HEK293 (cell line): ENCODE data around the gene COPA.

Experiments used
- ZNF121 ChIP-seq: fragments of 450-650 bp; formaldehyde crosslinking; IDR thresholded peaks from 2 replicates; pipeline ENCODE4 v1.5.1; 2016; ENCODE audit warnings: missing biosample characterization, missing genetic modification characterization
- TF ChIP-seq, protein P1 (sequence below): fragments of 450-650 bp; formaldehyde crosslinking; IDR thresholded peaks from 2 replicates; pipeline ENCODE4 v1.5.1; 2016; ENCODE audit warnings: missing biosample characterization, missing genetic modification characterization
- TF ChIP-seq, protein P2 (sequence below): fragments of 450-650 bp; formaldehyde crosslinking; IDR thresholded peaks from 2 replicates; pipeline ENCODE4 v1.5.1; 2016; ENCODE audit warnings: missing biosample characterization, missing genetic modification characterization, borderline replicate concordance

GRCh38 chr1:160284782-160285344 is 58.2 kb downstream of the COPA start, which contains the start of gene PEX19:
- TF ChIP-seq, protein P1, sequence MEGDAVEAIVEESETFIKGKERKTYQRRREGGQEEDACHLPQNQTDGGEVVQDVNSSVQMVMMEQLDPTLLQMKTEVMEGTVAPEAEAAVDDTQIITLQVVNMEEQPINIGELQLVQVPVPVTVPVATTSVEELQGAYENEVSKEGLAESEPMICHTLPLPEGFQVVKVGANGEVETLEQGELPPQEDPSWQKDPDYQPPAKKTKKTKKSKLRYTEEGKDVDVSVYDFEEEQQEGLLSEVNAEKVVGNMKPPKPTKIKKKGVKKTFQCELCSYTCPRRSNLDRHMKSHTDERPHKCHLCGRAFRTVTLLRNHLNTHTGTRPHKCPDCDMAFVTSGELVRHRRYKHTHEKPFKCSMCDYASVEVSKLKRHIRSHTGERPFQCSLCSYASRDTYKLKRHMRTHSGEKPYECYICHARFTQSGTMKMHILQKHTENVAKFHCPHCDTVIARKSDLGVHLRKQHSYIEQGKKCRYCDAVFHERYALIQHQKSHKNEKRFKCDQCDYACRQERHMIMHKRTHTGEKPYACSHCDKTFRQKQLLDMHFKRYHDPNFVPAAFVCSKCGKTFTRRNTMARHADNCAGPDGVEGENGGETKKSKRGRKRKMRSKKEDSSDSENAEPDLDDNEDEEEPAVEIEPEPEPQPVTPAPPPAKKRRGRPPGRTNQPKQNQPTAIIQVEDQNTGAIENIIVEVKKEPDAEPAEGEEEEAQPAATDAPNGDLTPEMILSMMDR = no peak
- no peak for TF ChIP-seq ZNF121 (tag by site-specific recombination)
- TF ChIP-seq, protein P2, sequence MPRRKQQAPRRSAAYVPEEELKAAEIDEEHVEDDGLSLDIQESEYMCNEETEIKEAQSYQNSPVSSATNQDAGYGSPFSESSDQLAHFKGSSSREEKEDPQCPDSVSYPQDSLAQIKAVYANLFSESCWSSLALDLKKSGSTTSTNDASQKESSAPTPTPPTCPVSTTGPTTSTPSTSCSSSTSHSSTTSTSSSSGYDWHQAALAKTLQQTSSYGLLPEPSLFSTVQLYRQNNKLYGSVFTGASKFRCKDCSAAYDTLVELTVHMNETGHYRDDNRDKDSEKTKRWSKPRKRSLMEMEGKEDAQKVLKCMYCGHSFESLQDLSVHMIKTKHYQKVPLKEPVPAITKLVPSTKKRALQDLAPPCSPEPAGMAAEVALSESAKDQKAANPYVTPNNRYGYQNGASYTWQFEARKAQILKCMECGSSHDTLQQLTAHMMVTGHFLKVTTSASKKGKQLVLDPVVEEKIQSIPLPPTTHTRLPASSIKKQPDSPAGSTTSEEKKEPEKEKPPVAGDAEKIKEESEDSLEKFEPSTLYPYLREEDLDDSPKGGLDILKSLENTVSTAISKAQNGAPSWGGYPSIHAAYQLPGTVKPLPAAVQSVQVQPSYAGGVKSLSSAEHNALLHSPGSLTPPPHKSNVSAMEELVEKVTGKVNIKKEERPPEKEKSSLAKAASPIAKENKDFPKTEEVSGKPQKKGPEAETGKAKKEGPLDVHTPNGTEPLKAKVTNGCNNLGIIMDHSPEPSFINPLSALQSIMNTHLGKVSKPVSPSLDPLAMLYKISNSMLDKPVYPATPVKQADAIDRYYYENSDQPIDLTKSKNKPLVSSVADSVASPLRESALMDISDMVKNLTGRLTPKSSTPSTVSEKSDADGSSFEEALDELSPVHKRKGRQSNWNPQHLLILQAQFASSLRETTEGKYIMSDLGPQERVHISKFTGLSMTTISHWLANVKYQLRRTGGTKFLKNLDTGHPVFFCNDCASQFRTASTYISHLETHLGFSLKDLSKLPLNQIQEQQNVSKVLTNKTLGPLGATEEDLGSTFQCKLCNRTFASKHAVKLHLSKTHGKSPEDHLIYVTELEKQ = no peak
